OCI-LY7 (cell line): ENCODE data around the gene CGN. TPM values are rescaled to one million over a fixed set of nuclear protein-coding genes. Genes with fewer than 3 reads are reported as not detected.

Source experiments
- Bru-seq: library from RNA; stranded (reverse); fragments of 400-500 nt; gene quantifications from one replicate; lab custom pipeline; 2021; lab: Mats Ljungman, UMichigan
- BruChase-seq, 2 experiments: library from RNA; stranded (reverse); fragments of 400-500 nt; gene quantifications; one replicate each; lab custom pipeline; 2021; lab: Mats Ljungman, UMichigan
- BruUV-seq: library from RNA; stranded (reverse); fragments of 400-500 nt; replicated peaks from 2 replicates; lab custom pipeline; 2021; lab: Mats Ljungman, UMichigan
- CTCF ChIA-PET: fragments of 300-600 bp; sonication (Branson Sonifier 250); formaldehyde crosslinking; loops from one replicate; lab custom pipeline; 2022; ENCODE audit warnings: antibody characterized with exemption; ENCODE audit not compliant: unreplicated experiment; lab: Charles Lee
- POLR2A ChIA-PET: fragments of 300-600 bp; sonication (Branson Sonifier 250); formaldehyde crosslinking; loops from one replicate; lab custom pipeline; 2022; ENCODE audit warnings: antibody characterized with exemption; lab: Charles Lee
- DNase-seq: peaks from one replicate; pipeline ENCODE4 v3.0.0-alpha.2; 2015; ENCODE audit warnings: low spot score
- H2AFZ ChIP-seq: fragments of 200-600 bp; sonication (generic), shearing (Covaris generic); 2 replicates; pipeline ENCODE4 v1.6.1; 2014; ENCODE audit warnings: mild to moderate bottlenecking, antibody characterized with exemption, low read length, moderate library complexity
- H3K27ac ChIP-seq: fragments of 200-600 bp; sonication (generic); 2 replicates; pipeline ENCODE4 v1.5.1; 2014; ENCODE audit warnings: mixed run types, low read depth, mild to moderate bottlenecking, moderate library complexity, low read length, inconsistent platforms; ENCODE audit not compliant: poor library complexity, severe bottlenecking
- H3K36me3 ChIP-seq: fragments of 200-600 bp; sonication (generic); 2 replicates; pipeline ENCODE4 v1.6.1; 2014; ENCODE audit warnings: mild to moderate bottlenecking, antibody characterized with exemption, low read length, moderate library complexity, mixed read lengths; ENCODE audit not compliant: insufficient read depth
- H3K4me1 ChIP-seq: fragments of 200-600 bp; sonication (generic); 2 replicates; pipeline ENCODE4 v1.5.1; 2014; ENCODE audit warnings: mild to moderate bottlenecking, low read length; ENCODE audit not compliant: insufficient read depth, poor library complexity, severe bottlenecking
- H3K4me2 ChIP-seq: fragments of 200-600 bp; sonication (generic); 2 replicates; pipeline ENCODE4 v1.6.1; 2014; ENCODE audit warnings: mild to moderate bottlenecking, low read length
- H3K4me3 ChIP-seq: fragments of 200-600 bp; sonication (generic); 2 replicates; pipeline ENCODE4 v1.5.1; 2014; ENCODE audit warnings: mild to moderate bottlenecking, low read depth, low read length; ENCODE audit not compliant: poor library complexity, severe bottlenecking
- H3K79me2 ChIP-seq: fragments of 200-600 bp; sonication (generic); 2 replicates; pipeline ENCODE4 v1.6.1; 2016; ENCODE audit warnings: low read depth, mild to moderate bottlenecking, low read length, moderate library complexity, mixed read lengths; ENCODE audit not compliant: insufficient read depth
- H3K9me2 ChIP-seq: fragments of 200-600 bp; sonication (generic); 2 replicates; pipeline ENCODE4 v1.6.1; 2016; ENCODE audit warnings: mild to moderate bottlenecking, low read length, mixed read lengths; ENCODE audit not compliant: insufficient read depth
- H3K9me3 ChIP-seq: fragments of 200-600 bp; sonication (generic); 2 replicates; pipeline ENCODE4 v1.6.1; 2014; ENCODE audit warnings: mild to moderate bottlenecking, mixed run types, low read length, mixed read lengths
- H4K20me1 ChIP-seq: fragments of 200-600 bp; sonication (generic); 2 replicates; pipeline ENCODE4 v1.6.1; 2014; ENCODE audit warnings: mild to moderate bottlenecking, antibody characterized with exemption, low read length, moderate library complexity, mixed read lengths; ENCODE audit not compliant: insufficient read depth
- EZH2phosphoT487 ChIP-seq: fragments of 200-600 bp; sonication (generic); IDR thresholded peaks from 2 replicates; pipeline ENCODE4 v1.6.1; 2018; ENCODE audit warnings: low read depth, borderline replicate concordance, mild to moderate bottlenecking, mixed run types, antibody characterized with exemption, low read length, moderate library complexity, mixed read lengths
- intact Hi-C: fragments of 100-400 bp; cut with micrococcal nuclease; formaldehyde crosslinking; loops from one replicate; pipeline ENCODE4 v1.10.0; 2022; ENCODE audit not compliant: unreplicated experiment
- long read RNA-seq: library from polyadenylated mRNA; stranded (forward); transcript quantifications from one replicate; pipeline ENCODE4 v2.0.0, GENCODE V29; 2022
- total RNA-seq, 2 experiments: library from RNA; depleted of rRNA in 1 of 2; stranded (reverse); fragments of >200 nt in 1 of 2; shearing (Covaris generic) in 1 of 2; gene quantifications; 2 replicates each; pipeline ENCODE4 v1.2.3, GENCODE V29; 2014 to 2022
- TF ChIP-seq, protein P1 (sequence below): fragments of 200-600 bp; sonication (generic); conservative IDR thresholded peaks from 2 replicates; pipeline ENCODE4 v1.5.1; 2014; ENCODE audit warnings: mild to moderate bottlenecking, antibody characterized with exemption, low read length, moderate library complexity, mixed read lengths

The CGN gene, protein sequence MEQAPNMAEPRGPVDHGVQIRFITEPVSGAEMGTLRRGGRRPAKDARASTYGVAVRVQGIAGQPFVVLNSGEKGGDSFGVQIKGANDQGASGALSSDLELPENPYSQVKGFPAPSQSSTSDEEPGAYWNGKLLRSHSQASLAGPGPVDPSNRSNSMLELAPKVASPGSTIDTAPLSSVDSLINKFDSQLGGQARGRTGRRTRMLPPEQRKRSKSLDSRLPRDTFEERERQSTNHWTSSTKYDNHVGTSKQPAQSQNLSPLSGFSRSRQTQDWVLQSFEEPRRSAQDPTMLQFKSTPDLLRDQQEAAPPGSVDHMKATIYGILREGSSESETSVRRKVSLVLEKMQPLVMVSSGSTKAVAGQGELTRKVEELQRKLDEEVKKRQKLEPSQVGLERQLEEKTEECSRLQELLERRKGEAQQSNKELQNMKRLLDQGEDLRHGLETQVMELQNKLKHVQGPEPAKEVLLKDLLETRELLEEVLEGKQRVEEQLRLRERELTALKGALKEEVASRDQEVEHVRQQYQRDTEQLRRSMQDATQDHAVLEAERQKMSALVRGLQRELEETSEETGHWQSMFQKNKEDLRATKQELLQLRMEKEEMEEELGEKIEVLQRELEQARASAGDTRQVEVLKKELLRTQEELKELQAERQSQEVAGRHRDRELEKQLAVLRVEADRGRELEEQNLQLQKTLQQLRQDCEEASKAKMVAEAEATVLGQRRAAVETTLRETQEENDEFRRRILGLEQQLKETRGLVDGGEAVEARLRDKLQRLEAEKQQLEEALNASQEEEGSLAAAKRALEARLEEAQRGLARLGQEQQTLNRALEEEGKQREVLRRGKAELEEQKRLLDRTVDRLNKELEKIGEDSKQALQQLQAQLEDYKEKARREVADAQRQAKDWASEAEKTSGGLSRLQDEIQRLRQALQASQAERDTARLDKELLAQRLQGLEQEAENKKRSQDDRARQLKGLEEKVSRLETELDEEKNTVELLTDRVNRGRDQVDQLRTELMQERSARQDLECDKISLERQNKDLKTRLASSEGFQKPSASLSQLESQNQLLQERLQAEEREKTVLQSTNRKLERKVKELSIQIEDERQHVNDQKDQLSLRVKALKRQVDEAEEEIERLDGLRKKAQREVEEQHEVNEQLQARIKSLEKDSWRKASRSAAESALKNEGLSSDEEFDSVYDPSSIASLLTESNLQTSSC
- total RNA-seq (2014; rRNA removed; shearing (Covaris generic)) (1.7 and 2.5 TPM in 2 replicates), total RNA-seq (2022) (5.5 TPM in 2 replicates), Bru-seq, nascent RNA (percentile 36 among the genes with signal in this experiment), BruChase-seq, experiment 1, labeled RNA remaining after a 6-hour chase (percentile 37 among the genes with signal in this experiment), BruChase-seq, experiment 2, labeled RNA remaining after a 2-hour chase (percentile 38 among the genes with signal in this experiment)
- long read RNA-seq, full-length matches to known transcripts: 7 of 12 reads
- long read RNA-seq, partial matches to known transcripts: 3 of 12 reads
- long read RNA-seq, other reads (novel, unspliced or antisense): 2 of 12 reads

DNA sequence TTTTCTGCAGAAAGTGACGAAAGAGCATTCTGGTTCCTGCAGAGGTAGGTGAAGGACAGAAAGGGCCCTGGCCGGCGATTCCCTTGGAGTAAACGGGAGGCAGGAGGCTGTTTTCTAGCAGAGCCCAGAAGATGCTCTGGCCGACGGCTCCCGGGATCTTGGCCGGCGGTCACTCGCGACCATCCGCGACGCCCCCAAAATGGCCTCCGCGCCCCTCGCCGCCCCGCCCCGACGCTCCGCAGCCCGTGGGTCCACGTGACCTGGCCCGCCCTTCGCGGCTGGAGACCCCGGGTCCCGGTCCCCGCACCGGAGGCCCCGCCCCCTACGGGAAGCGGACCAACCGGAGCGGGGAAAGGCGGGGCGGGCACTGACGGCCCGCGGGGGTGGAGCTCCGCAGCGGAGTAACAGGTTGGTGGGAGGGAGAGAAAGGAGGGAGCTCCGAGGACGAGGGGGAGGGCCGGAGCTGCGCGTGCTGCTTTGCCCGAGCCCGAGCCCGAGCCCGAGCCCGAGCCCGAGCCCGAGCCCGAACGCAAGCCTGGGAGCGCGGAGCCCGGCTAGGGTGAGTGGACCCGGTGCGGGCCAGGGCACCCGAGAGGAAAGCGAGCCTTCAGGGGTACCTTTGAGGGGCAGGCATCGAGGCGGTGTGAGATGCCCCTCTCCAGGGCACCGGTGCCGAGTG, at the start of gene CGN:
Gene CGN, plus strand, starts transcription at position 431 of the 679 bp plus-strand sequence. CDS start 7,133 bp downstream, outside the sequence.
- peaks cover 32% of the 10 kb centered on the region for H3K4me1 ChIP-seq
- no TSS peak for BruUV-seq
- no peaks in the 10 kb centered on the region for H3K36me3 ChIP-seq
- H3K9me2 ChIP-seq: no peaks in the 10 kb centered on the region
- H3K4me3 ChIP-seq: peak within 1 kb of the TSS; percentile 69
- ChIA-PET CTCF (interaction anchor here (0.8 to 0.9 kb wide), 3 partner anchors 10 to 52 kb away, joined by 3 read pairs; partner anchors contain the start of gene POGZ), POLR2A (interaction anchor here (0.5 to 1.9 kb wide), 9 partner anchors 9 to 278 kb away, joined by 3 to 7 read pairs (median 3); no protein-coding TSS in a partner anchor)
- H3K27ac ChIP-seq: peak within 1 kb of the TSS; percentile 19
- intact Hi-C loops: loop anchor here (5.0 kb wide), 1 partner anchor 164 kb away; the partner anchor contains the start of gene RFX5
- no peaks in the 10 kb centered on the region for H4K20me1 ChIP-seq
- no peaks in the 10 kb centered on the region for H3K9me3 ChIP-seq
- TF ChIP-seq, protein P1, sequence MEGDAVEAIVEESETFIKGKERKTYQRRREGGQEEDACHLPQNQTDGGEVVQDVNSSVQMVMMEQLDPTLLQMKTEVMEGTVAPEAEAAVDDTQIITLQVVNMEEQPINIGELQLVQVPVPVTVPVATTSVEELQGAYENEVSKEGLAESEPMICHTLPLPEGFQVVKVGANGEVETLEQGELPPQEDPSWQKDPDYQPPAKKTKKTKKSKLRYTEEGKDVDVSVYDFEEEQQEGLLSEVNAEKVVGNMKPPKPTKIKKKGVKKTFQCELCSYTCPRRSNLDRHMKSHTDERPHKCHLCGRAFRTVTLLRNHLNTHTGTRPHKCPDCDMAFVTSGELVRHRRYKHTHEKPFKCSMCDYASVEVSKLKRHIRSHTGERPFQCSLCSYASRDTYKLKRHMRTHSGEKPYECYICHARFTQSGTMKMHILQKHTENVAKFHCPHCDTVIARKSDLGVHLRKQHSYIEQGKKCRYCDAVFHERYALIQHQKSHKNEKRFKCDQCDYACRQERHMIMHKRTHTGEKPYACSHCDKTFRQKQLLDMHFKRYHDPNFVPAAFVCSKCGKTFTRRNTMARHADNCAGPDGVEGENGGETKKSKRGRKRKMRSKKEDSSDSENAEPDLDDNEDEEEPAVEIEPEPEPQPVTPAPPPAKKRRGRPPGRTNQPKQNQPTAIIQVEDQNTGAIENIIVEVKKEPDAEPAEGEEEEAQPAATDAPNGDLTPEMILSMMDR: no peak
- TF ChIP-seq EZH2phosphoT487: no peak
- peak within 1 kb of the TSS; percentile 73 for H3K4me2 ChIP-seq
- DNase-seq: peak; percentile 95
- H2AFZ ChIP-seq: peak within 1 kb of the TSS; percentile 93
- no peaks in the 10 kb centered on the region for H3K79me2 ChIP-seq

DNA sequence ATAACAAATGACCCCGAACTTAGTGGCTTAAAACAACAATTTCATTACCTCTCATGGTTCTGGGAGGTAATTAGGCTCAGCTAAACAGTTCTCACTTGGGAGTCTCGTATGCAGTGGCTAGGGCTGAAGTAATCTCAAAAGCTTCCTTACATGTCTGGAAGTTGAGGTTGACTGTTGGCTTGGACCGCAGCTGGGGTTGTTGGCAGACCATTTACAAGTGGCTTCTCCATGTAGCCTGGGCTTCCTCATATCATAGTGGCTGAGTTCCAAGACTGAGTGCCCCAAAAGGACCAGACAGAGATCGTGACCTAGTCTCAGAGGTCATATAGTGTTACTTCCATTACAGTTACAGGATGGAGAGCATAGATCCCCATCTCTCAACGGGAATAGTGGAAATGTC, 49.5 kb upstream of the CGN start:
- no peak overlapping the region for H2AFZ ChIP-seq
- CTCF ChIA-PET: no interaction called here

More for the DNA sequence above, 49.5 kb upstream of the CGN start:
- Histone ChIP-seq H3K4me1 (peaks cover 19% of the 10 kb centered on the region), H3K9me2 (no peaks in the 10 kb centered on the region), H4K20me1 (peaks cover 7% of the 10 kb centered on the region; the same call in 1 of the 2 replicates), H3K9me3 (no peaks in the 10 kb centered on the region), H3K36me3 (no peaks in the 10 kb centered on the region), H3K4me2 (no peak overlapping the region), H3K4me3 (no peak overlapping the region), H3K79me2 (peaks cover 16% of the 10 kb centered on the region), H3K27ac (no peak overlapping the region)
- intact Hi-C loops: no loop called here
- no peak for DNase-seq
- POLR2A ChIA-PET: no interaction called here
- BruUV-seq: no TSS peak
- no peak for TF ChIP-seq EZH2phosphoT487
- TF ChIP-seq, protein P1: no peak
